K562 (cell line): ENCODE results near the gene PPP4R1. TPM values are rescaled to one million over a fixed set of nuclear protein-coding genes. Genes with fewer than 3 reads are reported as not detected.

Experiments
- ATF3 ChIP-seq, 2 experiments: fragments of 450-650 bp in 1 of 2; sonication (generic) in 1 of 2; formaldehyde crosslinking in 1 of 2; IDR thresholded peaks in 1 of 2; conservative IDR thresholded peaks in 1 of 2; 2 replicates each; pipeline versions ENCODE4 v1.6.1 to v1.8.1; 2016 to 2023; ENCODE audit warnings: mild to moderate bottlenecking in 2 of 2, moderate library complexity in 2 of 2, inconsistent platforms in 1 of 2, missing genetic modification reagents in 1 of 2
- CHD2 ChIP-seq: IDR thresholded peaks from 2 replicates; pipeline ENCODE4 v1.6.1; 2011; ENCODE audit warnings: low read depth, low read length
- CREB1 ChIP-seq, 2 experiments: sonication (generic) in 1 of 2; formaldehyde crosslinking in 1 of 2; IDR thresholded peaks; 2 replicates each; pipeline versions ENCODE4 v1.6.1 to v1.8.0; 2012 to 2022; ENCODE audit warnings: inconsistent platforms in 1 of 2, mild to moderate bottlenecking in 1 of 2, missing genetic modification reagents in 1 of 2, moderate library complexity in 1 of 2
- CREM ChIP-seq: IDR thresholded peaks from 2 replicates; pipeline ENCODE4 v1.6.1; 2014; ENCODE audit warnings: antibody characterized with exemption, low read depth
- CSDE1 ChIP-seq, 2 experiments: fragments of 450-650 bp; IDR thresholded peaks; 2 replicates each; pipeline ENCODE4 v1.6.1; 2016; ENCODE audit warnings: mild to moderate bottlenecking in 1 of 2
- DPF2 ChIP-seq: fragments of 450-650 bp; IDR thresholded peaks from 2 replicates; pipeline ENCODE4 v1.6.1; 2016
- LARP7 ChIP-seq: fragments of 450-650 bp; IDR thresholded peaks from 2 replicates; pipeline ENCODE4 v1.6.1; 2016
- MEIS2 ChIP-seq: fragments of 450-650 bp; IDR thresholded peaks from 2 replicates; pipeline ENCODE4 v1.6.1; 2014; ENCODE audit warnings: mild to moderate bottlenecking; ENCODE audit not compliant: partially characterized antibody
- NFE2L1 ChIP-seq: fragments of 450-650 bp; IDR thresholded peaks from 2 replicates; pipeline ENCODE4 v1.6.1; 2016; ENCODE audit warnings: missing genetic modification characterization, low read depth, mild to moderate bottlenecking, missing compliant biosample characterization, moderate library complexity, borderline replicate concordance
- RBM22 ChIP-seq: fragments of 200-400 bp; formaldehyde crosslinking; IDR thresholded peaks from 2 replicates; pipeline ENCODE4 v1.6.1; 2018; ENCODE audit warnings: low read length, low read depth; ENCODE audit not compliant: poor library complexity, severe bottlenecking
- REST ChIP-seq, 2 experiments: fragments of 450-650 bp; formaldehyde crosslinking in 1 of 2; IDR thresholded peaks; 2 replicates each; pipeline versions ENCODE4 v1.4.0 to v1.6.1; 2014 to 2020; ENCODE audit warnings: mild to moderate bottlenecking in 2 of 2, borderline replicate concordance in 1 of 2, low read depth in 1 of 2
- SRSF3 ChIP-seq: fragments of 200-400 bp; formaldehyde crosslinking; IDR thresholded peaks from 2 replicates; pipeline ENCODE4 v1.6.1; 2016; ENCODE audit warnings: mild to moderate bottlenecking, low read length, moderate library complexity; ENCODE audit not compliant: insufficient read depth
- STAT5A ChIP-seq: IDR thresholded peaks from 2 replicates; pipeline ENCODE4 v1.6.1; 2012; ENCODE audit warnings: low read length, inconsistent platforms, borderline replicate concordance
- polyA plus RNA-seq, 8 experiments: library from polyadenylated mRNA; depleted of rRNA in 4 of 8; stranded (reverse) in 5 of 8; unstranded in 3 of 8; fragments of >200 nt; fragmentation: Nextera tagmentation in 2 of 8; fragmentation: Illumina TruSeq in 1 of 8; extraction: Ambion mirVana in 2 of 8; extraction: Trizol in 1 of 8; gene quantifications; 2 replicates each; pipeline versions ENCODE4 v1.2.1 to v1.2.3, GENCODE V29; 2011 to 2014; ENCODE audit warnings: inconsistent platforms in 1 of 8, missing spikeins in 1 of 8
- total RNA-seq, 7 experiments: library from RNA; depleted of rRNA in 6 of 7; stranded (reverse); fragments of >200 nt in 6 of 7; fragmentation: Illumina TruSeq in 2 of 7; extraction: Trizol in 2 of 7; gene quantifications; 2 replicates each; pipeline versions ENCODE4 v1.2.1 to v1.2.3, GENCODE V29; 2011 to 2021; ENCODE audit warnings: low replicate concordance in 1 of 7
- TF ChIP-seq, protein P1 (sequence below): fragments of 450-650 bp; IDR thresholded peaks from 2 replicates; pipeline ENCODE4 v1.6.1; 2018; ENCODE audit warnings: mild to moderate bottlenecking, low read depth; ENCODE audit not compliant: partially characterized antibody
- TF ChIP-seq, protein P2 (sequence below): fragments of 450-650 bp; formaldehyde crosslinking; IDR thresholded peaks from 2 replicates; pipeline ENCODE4 v1.4.0; 2020; ENCODE audit warnings: mild to moderate bottlenecking, mixed read lengths

The PPP4R1 gene
- total and polyA plus RNA-seq, 9 of the 15 experiments (the other 6 are each of a cell fraction or from before 2014, with no cell fraction given), result 23.5 to 136 (median 84.5) TPM

DNA sequence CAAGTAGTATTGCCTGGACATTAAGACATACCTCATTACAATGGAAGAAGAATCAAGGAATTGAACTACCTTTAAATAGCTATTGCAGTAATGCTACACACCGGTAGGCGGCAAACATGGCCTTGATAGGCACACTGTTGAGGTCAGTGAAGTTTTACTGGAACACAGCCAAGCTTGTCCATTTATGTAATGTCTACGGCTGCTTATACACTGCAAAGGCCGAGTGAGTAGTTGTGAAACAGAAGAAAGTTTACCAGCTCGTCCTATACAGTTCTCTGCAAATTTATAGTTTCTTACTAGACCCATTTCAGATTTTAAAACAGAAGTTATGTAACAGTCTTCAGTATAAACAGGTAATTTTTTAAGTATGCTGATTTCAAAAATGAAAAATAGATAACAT, 38.8 kb downstream of the PPP4R1 start (continued):
- TF ChIP-seq, protein P1, sequence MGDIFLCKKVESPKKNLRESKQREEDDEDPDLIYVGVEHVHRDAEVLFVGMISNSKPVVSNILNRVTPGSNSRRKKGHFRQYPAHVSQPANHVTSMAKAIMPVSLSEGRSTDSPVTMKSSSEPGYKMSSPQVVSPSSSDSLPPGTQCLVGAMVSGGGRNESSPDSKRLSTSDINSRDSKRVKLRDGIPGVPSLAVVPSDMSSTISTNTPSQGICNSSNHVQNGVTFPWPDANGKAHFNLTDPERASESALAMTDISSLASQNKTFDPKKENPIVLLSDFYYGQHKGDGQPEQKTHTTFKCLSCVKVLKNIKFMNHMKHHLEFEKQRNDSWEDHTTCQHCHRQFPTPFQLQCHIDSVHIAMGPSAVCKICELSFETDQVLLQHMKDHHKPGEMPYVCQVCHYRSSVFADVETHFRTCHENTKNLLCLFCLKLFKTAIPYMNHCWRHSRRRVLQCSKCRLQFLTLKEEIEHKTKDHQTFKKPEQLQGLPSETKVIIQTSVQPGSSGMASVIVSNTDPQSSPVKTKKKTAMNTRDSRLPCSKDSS, result no peak
- no peak for TF ChIP-seq CSDE1 (IDR thresholded peaks at IDR 0.05)
- TF ChIP-seq, protein P2, sequence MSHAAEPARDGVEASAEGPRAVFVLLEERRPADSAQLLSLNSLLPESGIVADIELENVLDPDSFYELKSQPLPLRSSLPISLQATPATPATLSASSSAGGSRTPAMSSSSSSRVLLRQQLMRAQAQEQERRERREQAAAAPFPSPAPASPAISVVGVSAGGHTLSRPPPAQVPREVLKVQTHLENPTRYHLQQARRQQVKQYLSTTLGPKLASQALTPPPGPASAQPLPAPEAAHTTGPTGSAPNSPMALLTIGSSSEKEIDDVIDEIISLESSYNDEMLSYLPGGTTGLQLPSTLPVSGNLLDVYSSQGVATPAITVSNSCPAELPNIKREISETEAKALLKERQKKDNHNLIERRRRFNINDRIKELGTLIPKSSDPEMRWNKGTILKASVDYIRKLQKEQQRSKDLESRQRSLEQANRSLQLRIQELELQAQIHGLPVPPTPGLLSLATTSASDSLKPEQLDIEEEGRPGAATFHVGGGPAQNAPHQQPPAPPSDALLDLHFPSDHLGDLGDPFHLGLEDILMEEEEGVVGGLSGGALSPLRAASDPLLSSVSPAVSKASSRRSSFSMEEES (CRISPR knock-in tag), result no peak
- TF ChIP-seq CREM, result peak; percentile 70; the same call in 1 of the 2 replicates
- no peak for TF ChIP-seq SRSF3
- TF ChIP-seq STAT5A, result 0 out of 2 replicates have a peak, but pooled peaks have one; percentile 6
- no peak for TF ChIP-seq RBM22
- TF ChIP-seq REST (IDR thresholded peaks at IDR 0.05; ENCODE audit: borderline replicate concordance), result peak; percentile 93
- TF ChIP-seq REST (CRISPR knock-in tag; IDR thresholded peaks at IDR 0.05; ENCODE audit: low read depth), result no peak
- TF ChIP-seq ATF3 (IDR thresholded peaks at IDR 0.05), result no peak; the same call in 1 of the 2 replicates
- peak; percentile 39; the same call in 1 of the 2 replicates for TF ChIP-seq ATF3 (CRISPR knock-in tag; conservative IDR thresholded peaks at IDR 0.05)
- no peak for TF ChIP-seq CHD2
- no peak for TF ChIP-seq NFE2L1 (tag)
- TF ChIP-seq DPF2, result peak; percentile 48; the same call in 1 of the 2 replicates
- TF ChIP-seq CREB1 (IDR thresholded peaks at IDR 0.05), result no peak
- TF ChIP-seq CREB1 (CRISPR knock-in tag; IDR thresholded peaks at IDR 0.05), result no peak
- no peak for TF ChIP-seq LARP7
- peak; percentile 66 for TF ChIP-seq MEIS2
